CD4-positive, CD25-positive, alpha-beta regulatory T cell (primary cell): ENCODE measurements around the gene STIP1. TPM values are rescaled to one million over a fixed set of nuclear protein-coding genes. Genes with fewer than 3 reads are reported as not detected.
"Not testable (repeated sequence)": the region's sequence is repeated elsewhere in the genome, so short reads cannot be mapped to it uniquely, and the experiment has no call there.

ENCODE experiments used
- ATAC-seq, 2 donors: fragments of 150-1000 bp; cut with Tn5 transposase; one replicate each; pipeline ENCODE4 v1.10.0; 2021; ENCODE audit warnings: low read depth in 2 of 2, moderate number of reproducible peaks in 2 of 2, moderate library complexity in 1 of 2
- DNase-seq, 3 donors: peaks; one replicate each; pipeline versions ENCODE4 v3.0.0 to v3.0.0-alpha.2; 2012 to 2022; ENCODE audit warnings: mixed read lengths in 1 of 3
- H3K27ac ChIP-seq: one replicate; pipeline ENCODE4 v1.7.0; 2013; ENCODE audit warnings: mild to moderate bottlenecking, low read length; ENCODE audit not compliant: insufficient read depth, poor library complexity, severe bottlenecking
- H3K27me3 ChIP-seq: one replicate; pipeline ENCODE4 v1.7.0; 2013; ENCODE audit warnings: low read length; ENCODE audit not compliant: control insufficient read depth, insufficient read depth
- H3K36me3 ChIP-seq: one replicate; pipeline ENCODE4 v1.7.0; 2013; ENCODE audit warnings: mild to moderate bottlenecking, low read length, moderate library complexity; ENCODE audit not compliant: control insufficient read depth, insufficient read depth
- H3K4me1 ChIP-seq: 2 replicates; pipeline ENCODE4 v1.7.0; 2013; ENCODE audit warnings: mild to moderate bottlenecking, low read length; ENCODE audit not compliant: insufficient read depth, control insufficient read depth, poor library complexity, severe bottlenecking
- H3K4me3 ChIP-seq: one replicate; pipeline ENCODE4 v1.7.0; 2013; ENCODE audit warnings: low read depth, mild to moderate bottlenecking, low read length, moderate library complexity
- H3K9me3 ChIP-seq, 2 experiments: 1 replicate in 1 of 2; 2 replicates in 1 of 2; pipeline ENCODE4 v1.7.0; 2013; ENCODE audit warnings: low read length in 2 of 2, mild to moderate bottlenecking in 1 of 2, moderate library complexity in 1 of 2; ENCODE audit not compliant: control insufficient read depth in 2 of 2
- H3K27ac Mint-ChIP-seq, 3 donors: one replicate each; pipeline ENCODE4 v1.8.0; 2020 to 2022; ENCODE audit warnings: mild to moderate bottlenecking in 3 of 3, mixed read lengths in 3 of 3, moderate library complexity in 2 of 3
- H3K27me3 Mint-ChIP-seq: one replicate; pipeline ENCODE4 v1.8.0; 2022; ENCODE audit warnings: mild to moderate bottlenecking, mixed read lengths
- H3K36me3 Mint-ChIP-seq: one replicate; pipeline ENCODE4 v1.8.0; 2020; ENCODE audit warnings: mixed read lengths
- H3K4me1 Mint-ChIP-seq, 4 donors: one replicate each; pipeline ENCODE4 v1.8.0; 2020 to 2022; ENCODE audit warnings: mixed read lengths in 4 of 4, mild to moderate bottlenecking in 1 of 4
- H3K4me3 Mint-ChIP-seq, 4 donors: one replicate each; pipeline ENCODE4 v1.8.0; 2020 to 2022; ENCODE audit warnings: mild to moderate bottlenecking in 4 of 4, mixed read lengths in 4 of 4, moderate library complexity in 3 of 4
- H3K9me3 Mint-ChIP-seq, 7 donors: one replicate each; pipeline ENCODE4 v1.8.0; 2020 to 2022; ENCODE audit warnings: mixed read lengths in 7 of 7, mild to moderate bottlenecking in 3 of 7, moderate library complexity in 2 of 7
- polyA plus RNA-seq, 4 donors: library from polyadenylated mRNA; unstranded; fragments of 300-500 nt; fragmentation: Illumina TruSeq; gene quantifications; one replicate each; pipeline ENCODE4 v1.2.3, GENCODE V29; 2021
- total RNA-seq: library from RNA; stranded (reverse); gene quantifications from one replicate; pipeline ENCODE4 v1.2.3, GENCODE V29; 2022

STIP1 gene
- total and polyA plus RNA-seq, 5 donors from 2014 or later, result 57.8 to 72.3 (median 64.1) TPM

DNA sequence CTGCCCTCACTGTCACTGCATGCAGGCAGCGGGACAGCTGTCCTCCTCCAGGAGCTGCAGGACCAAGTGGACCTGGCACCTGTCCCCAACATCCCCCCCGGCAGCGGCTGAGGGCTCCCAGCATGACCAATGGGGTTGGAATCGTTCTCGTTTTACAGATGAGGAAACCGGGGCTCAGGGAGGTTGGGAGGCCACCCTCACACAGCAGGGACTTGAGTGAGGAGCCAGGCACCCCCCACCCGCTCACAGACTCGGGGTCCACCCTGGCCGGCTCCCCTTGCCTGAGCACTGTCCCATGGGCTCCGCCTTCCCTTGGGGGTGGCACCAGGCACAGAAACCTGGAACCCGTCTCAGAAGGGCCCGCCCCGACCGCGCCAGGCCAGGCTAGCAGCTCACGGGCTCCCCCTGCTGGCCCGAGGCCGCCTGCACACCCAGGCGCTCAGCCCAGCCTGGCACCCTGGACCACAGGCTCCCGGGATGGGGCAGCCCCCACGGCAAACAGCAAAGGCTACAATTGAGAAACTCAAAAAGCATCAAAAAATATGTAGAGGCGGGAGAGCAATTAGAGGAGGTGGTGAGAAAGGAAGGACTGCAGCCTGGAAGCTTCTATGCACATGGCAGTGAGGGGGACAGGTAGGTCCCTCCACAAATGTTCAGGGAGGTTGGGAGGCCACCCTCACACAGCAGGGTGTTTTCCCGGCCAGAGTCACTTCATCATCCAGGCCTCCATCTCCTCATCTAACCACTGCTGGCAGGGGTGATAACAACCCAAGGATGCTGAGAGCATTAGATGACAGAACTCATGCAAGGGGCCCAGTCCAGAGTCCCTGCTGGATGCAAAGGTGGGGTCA is 32.9 kb upstream of the STIP1 start:
- H3K4me1 Mint-ChIP-seq, result peaks cover 0 to 4% (median 2%) of the 10 kb centered on the region in 4 donors
- H3K4me3 ChIP-seq, result no peak overlapping the region
- ATAC-seq, result peak; percentile 88 to 89
- H3K9me3 ChIP-seq, result no peaks in the 10 kb centered on the region
- no peaks in the 10 kb centered on the region for H3K36me3 Mint-ChIP-seq
- peak overlapping the region in 1 of 3 donors; percentile 91 for H3K27ac Mint-ChIP-seq
- peak; percentile 55 to 61 (median 57) for DNase-seq
- H3K27me3 ChIP-seq, result no peaks in the 10 kb centered on the region
- peaks cover 8% of the 10 kb centered on the region for H3K4me1 ChIP-seq
- no peaks in the 10 kb centered on the region for H3K9me3 Mint-ChIP-seq
- H3K36me3 ChIP-seq, result no peaks in the 10 kb centered on the region
- no peaks in the 10 kb centered on the region for H3K27me3 Mint-ChIP-seq
- H3K4me3 Mint-ChIP-seq, result no peak overlapping the region
- no peak overlapping the region for H3K27ac ChIP-seq

DNA sequence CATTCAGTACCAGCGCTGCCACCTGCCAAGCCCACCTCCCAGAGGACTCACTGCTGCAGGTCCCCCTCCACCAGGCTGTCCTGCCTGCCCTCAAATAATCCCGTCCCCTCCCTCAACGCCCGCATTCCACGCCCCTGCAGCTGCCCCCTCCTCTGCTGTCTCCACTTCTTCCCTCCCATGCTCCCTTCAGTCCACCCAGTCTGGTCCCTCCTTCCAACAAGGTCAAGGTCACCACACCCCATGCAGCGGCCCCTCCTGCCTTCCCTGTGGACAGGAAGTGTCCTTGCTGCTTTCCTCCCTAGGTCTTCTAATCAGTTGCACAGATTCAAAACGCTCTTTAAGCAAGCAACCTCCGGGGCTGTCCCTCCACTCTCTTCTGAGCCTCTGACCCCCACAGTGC is 32.2 kb upstream of the STIP1 start:
- Histone ChIP-seq H3K4me3 (no peak overlapping the region), H3K36me3 (no peaks in the 10 kb centered on the region), H3K27ac (no peak overlapping the region), H3K27me3 (no peaks in the 10 kb centered on the region), H3K9me3 (no peaks in the 10 kb centered on the region), H3K4me1 (peaks cover 4% of the 10 kb centered on the region)
- Mint-ChIP-seq H3K36me3 (no peaks in the 10 kb centered on the region), H3K27me3 (no peaks in the 10 kb centered on the region), H3K27ac (peak overlapping the region in 1 of 3 donors; percentile 55), H3K9me3 (no peaks in the 10 kb centered on the region), H3K4me1 (peaks cover 0 to 2% (median under 1%) of the 10 kb centered on the region in 4 donors), H3K4me3 (no peak overlapping the region)
- DNase-seq (no peak), ATAC-seq (no peak)

DNA sequence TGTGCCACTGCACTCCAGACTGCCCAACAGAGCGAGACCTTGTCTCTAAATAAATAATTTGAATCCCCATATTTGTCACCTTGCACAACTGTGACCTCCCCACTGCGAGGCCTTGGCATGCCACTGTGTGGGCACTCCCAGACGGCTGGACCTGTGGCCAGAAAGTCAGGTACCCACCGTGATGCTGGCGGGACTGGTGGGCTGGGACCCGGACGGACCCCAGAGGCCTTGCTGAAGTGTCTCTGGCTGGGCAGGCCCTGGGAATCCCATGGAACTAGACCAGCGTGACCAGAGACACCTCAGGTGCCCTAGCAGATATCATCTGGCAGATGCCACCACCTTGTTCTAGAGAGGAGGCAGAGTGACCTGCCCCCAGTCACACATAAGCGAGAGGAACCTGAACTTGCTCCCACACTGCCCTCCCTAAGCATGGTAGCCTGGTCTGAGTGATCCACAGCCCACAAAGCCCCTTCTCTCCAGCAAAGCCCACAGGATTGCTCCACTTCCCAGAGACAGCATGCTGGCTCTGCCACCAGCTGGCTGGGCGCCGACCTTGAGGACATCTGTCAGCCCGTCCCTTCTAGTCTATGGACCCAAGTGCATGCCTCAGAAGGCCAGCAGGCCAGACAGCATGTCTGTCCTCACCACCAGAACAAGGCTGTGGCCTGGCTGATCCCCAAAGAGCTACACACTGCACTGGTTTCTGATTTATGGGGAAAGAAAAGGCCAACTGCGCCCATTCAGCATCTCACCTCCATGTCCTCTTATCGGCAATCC is 29.5 kb upstream of the STIP1 start:
- H3K4me3 ChIP-seq, result no peak overlapping the region
- H3K27me3 ChIP-seq, result no peaks in the 10 kb centered on the region
- no peak overlapping the region for H3K4me3 Mint-ChIP-seq
- peaks cover 4% of the 10 kb centered on the region for H3K4me1 ChIP-seq
- no peaks in the 10 kb centered on the region for H3K36me3 Mint-ChIP-seq
- DNase-seq, result no peak
- H3K27me3 Mint-ChIP-seq, result no peaks in the 10 kb centered on the region
- H3K9me3 Mint-ChIP-seq, result no peaks in the 10 kb centered on the region
- no peaks in the 10 kb centered on the region for H3K9me3 ChIP-seq
- no peak overlapping the region for H3K27ac ChIP-seq
- ATAC-seq, result no peak
- H3K4me1 Mint-ChIP-seq, result peaks cover 0 to 2% (median 0%) of the 10 kb centered on the region in 4 donors
- no peaks in the 10 kb centered on the region for H3K36me3 ChIP-seq
- H3K27ac Mint-ChIP-seq, result no peak overlapping the region

DNA sequence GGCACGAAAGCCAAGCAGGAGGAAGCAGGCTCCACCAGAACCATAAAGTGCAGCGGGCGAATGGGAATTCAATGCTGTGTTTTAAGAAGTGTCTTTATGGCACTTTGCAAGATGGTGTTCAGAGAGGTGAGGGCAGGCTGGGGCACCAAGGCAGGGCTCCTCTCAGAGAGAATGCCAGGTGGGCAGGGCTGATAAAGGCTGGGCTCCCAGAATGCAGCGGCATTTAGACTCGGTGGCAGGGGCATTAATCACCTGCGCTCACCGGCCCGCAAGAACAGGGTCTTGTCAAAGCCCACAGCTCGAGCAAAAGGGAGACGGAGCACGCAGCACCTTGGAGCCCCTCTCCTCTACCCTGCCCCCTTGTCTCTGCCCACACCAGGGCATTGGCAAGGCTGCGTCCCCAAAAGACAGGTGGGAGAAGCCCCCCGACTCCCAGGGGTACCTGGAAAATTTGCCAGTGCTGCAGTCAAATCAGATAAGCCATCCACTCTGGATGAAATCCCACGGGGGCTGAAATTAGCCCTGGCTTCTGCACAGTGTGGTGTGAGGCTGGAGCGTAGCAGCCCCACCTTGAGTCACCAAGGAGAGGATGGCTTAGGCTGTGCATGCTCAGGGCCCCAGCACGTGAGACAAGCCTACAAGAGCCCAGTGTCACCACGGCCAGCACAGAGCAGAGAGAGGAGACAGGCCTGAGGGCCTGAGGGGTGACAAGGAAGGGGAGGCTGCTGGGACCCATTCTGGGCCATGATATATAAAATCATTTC is 28.2 kb upstream of the STIP1 start:
- no peaks in the 10 kb centered on the region for H3K27me3 ChIP-seq
- Mint-ChIP-seq H3K9me3 (no peaks in the 10 kb centered on the region), H3K36me3 (no peaks in the 10 kb centered on the region), H3K4me1 (peaks cover 0 to 2% (median 0%) of the 10 kb centered on the region in 4 donors), H3K27ac (no peak overlapping the region), H3K4me3 (no peak overlapping the region), H3K27me3 (no peaks in the 10 kb centered on the region)
- no peak overlapping the region for H3K4me3 ChIP-seq
- no peaks in the 10 kb centered on the region for H3K36me3 ChIP-seq
- no peak overlapping the region for H3K27ac ChIP-seq
- ATAC-seq (no peak), DNase-seq (no peak)
- peaks cover 2% of the 10 kb centered on the region for H3K4me1 ChIP-seq
- H3K9me3 ChIP-seq, result no peaks in the 10 kb centered on the region

DNA sequence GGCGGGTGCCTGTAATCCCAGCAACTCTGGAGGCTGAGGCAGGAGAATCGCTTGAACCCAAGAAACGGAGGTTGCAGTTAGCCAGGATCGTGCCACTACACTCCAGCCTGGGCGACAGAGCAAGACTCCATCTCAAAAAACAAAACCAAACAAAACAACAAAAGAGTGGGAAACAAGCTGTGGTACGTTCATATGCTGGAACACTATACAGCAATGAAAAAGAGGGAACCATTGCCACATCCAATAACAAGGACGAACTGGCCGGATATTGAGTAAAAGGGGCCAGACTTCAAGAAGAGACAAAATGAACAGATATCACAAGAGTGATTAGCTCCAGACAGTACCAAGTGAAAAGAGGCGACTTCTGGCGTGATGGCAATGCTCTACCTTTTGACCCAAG is 24.9 kb upstream of the STIP1 start:
- Histone ChIP-seq H3K4me3 (no peak overlapping the region), H3K27me3 (no peaks in the 10 kb centered on the region), H3K27ac (no peak overlapping the region), H3K9me3 (no peaks in the 10 kb centered on the region), H3K36me3 (no peaks in the 10 kb centered on the region), H3K4me1 (peaks cover 10% of the 10 kb centered on the region)
- Mint-ChIP-seq H3K9me3 (no peaks in the 10 kb centered on the region), H3K27ac (peak overlapping the region in 1 of 3 donors; percentile 66), H3K36me3 (no peaks in the 10 kb centered on the region), H3K27me3 (no peaks in the 10 kb centered on the region), H3K4me1 (peaks cover 0 to 7% (median 5%) of the 10 kb centered on the region in 4 donors), H3K4me3 (no peak overlapping the region)
- DNase-seq (no peak), ATAC-seq (no peak)

DNA sequence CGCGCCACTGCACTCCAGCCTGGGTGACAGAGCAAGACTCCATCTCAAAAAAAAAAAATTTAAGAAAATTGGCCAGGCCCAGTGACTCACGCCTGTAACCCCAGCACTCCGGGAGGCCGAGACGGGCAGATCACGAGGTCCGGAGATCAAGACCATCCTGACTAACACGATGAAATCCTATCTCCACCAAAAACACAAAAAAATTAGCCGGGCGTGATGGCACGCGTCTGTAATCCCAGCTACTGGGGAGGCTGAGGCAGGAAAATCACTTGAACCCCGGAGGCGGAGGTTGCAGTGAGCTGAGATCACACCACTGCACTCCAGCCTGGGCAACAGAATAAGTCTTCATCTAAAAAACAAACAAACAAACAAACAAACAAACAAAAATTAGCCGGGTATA is 23.2 kb upstream of the STIP1 start:
- Mint-ChIP-seq H3K4me3 (peak overlapping the region in 2 of 4 donors; percentile 27 to 33), H3K4me1 (peaks cover 0 to 16% (median 6%) of the 10 kb centered on the region in 4 donors)
- not testable (repeated sequence) for H3K36me3 Mint-ChIP-seq, H3K4me3 ChIP-seq, H3K27me3 ChIP-seq, H3K9me3 Mint-ChIP-seq, H3K27me3 Mint-ChIP-seq, ATAC-seq, DNase-seq, H3K36me3 ChIP-seq, H3K27ac ChIP-seq, H3K27ac Mint-ChIP-seq, H3K9me3 ChIP-seq
- H3K4me1 ChIP-seq, result peaks cover 19% of the 10 kb centered on the region

DNA sequence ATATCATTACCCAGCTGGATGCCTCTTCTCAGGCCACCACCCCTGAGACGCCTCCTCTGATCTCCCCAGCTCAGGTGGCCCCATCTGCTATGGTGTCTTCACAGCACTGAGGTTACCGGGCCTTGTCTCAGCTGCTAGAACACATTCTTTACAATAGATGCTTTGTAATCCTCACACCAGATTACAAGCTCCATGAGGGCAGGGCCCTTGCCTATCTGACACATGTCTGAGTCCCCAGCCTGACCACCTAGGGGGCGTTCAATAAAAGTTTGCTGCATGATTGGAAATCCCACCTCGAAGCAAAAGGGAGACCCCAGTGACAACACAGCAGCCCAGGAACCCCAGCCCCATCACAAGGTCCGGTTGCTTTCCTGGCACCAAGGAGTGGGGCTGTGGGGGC is 22.0 kb upstream of the STIP1 start:
- H3K27ac Mint-ChIP-seq, result no peak overlapping the region

More for the DNA sequence above, 22.0 kb upstream of the STIP1 start:
- H3K4me1 ChIP-seq, result peaks cover 19% of the 10 kb centered on the region
- H3K36me3 ChIP-seq, result no peaks in the 10 kb centered on the region
- no peak overlapping the region for H3K4me3 ChIP-seq
- no peaks in the 10 kb centered on the region for H3K27me3 Mint-ChIP-seq
- H3K9me3 ChIP-seq, result no peaks in the 10 kb centered on the region
- no peak for ATAC-seq
- H3K4me3 Mint-ChIP-seq, result peak overlapping the region; percentile 27 to 82 (median 60)
- no peak overlapping the region for H3K27ac ChIP-seq
- no peaks in the 10 kb centered on the region for H3K9me3 Mint-ChIP-seq
- DNase-seq, result no peak
- H3K36me3 Mint-ChIP-seq, result no peaks in the 10 kb centered on the region
- H3K4me1 Mint-ChIP-seq, result peaks cover 0 to 20% (median 7%) of the 10 kb centered on the region in 4 donors
- no peaks in the 10 kb centered on the region for H3K27me3 ChIP-seq
